HEK293T (cell line): ENCODE measurements around the gene CLN5.

Source experiments
- BHLHE40 ChIP-seq: fragments of 450-650 bp; IDR thresholded peaks from 2 replicates; pipeline ENCODE4 v1.6.1; 2016; ENCODE audit warnings: mild to moderate bottlenecking, moderate library complexity, borderline replicate concordance
- ELF4 ChIP-seq: fragments of 450-650 bp; IDR thresholded peaks from 2 replicates; pipeline ENCODE4 v1.6.1; 2017; ENCODE audit warnings: antibody characterized with exemption
- FOXA1 ChIP-seq: fragments of 450-650 bp; IDR thresholded peaks from 2 replicates; pipeline ENCODE4 v1.6.1; 2016; ENCODE audit warnings: mild to moderate bottlenecking
- HDGF ChIP-seq: fragments of 450-650 bp; IDR thresholded peaks from 2 replicates; pipeline ENCODE4 v1.6.1; 2017; ENCODE audit warnings: antibody characterized with exemption, borderline replicate concordance
- L3MBTL2 ChIP-seq: fragments of 450-650 bp; conservative IDR thresholded peaks from 2 replicates; pipeline ENCODE4 v1.6.1; 2016; ENCODE audit warnings: mild to moderate bottlenecking
- LEF1 ChIP-seq: fragments of 450-650 bp; IDR thresholded peaks from 2 replicates; pipeline ENCODE4 v1.6.1; 2017; ENCODE audit warnings: mild to moderate bottlenecking, borderline replicate concordance
- NFRKB ChIP-seq: fragments of 450-650 bp; IDR thresholded peaks from 2 replicates; pipeline ENCODE4 v1.6.1; 2016; ENCODE audit warnings: mild to moderate bottlenecking, moderate library complexity
- SP1 ChIP-seq: fragments of 450-650 bp; IDR thresholded peaks from 2 replicates; pipeline ENCODE4 v1.6.1; 2017
- TARDBP ChIP-seq: fragments of 450-650 bp; IDR thresholded peaks from 2 replicates; pipeline ENCODE4 v1.6.1; 2016
- ZNF384 ChIP-seq: fragments of 450-650 bp; IDR thresholded peaks from 2 replicates; pipeline ENCODE4 v1.6.1; 2016

GRCh38 chr13:76942363-76942762 is 49.5 kb upstream of the CLN5 start:
- TF ChIP-seq TARDBP (no peak), LEF1 (no peak), FOXA1 (no peak), ZNF384 (no peak), NFRKB (no peak), HDGF (no peak), ELF4 (no peak), BHLHE40 (no peak), SP1 (no peak), L3MBTL2 (no peak)
